ENCODE data around the gene TECPR2.

Gene TECPR2

GRCh38 chr14:102505000-102505619 lies 142.4 kb downstream of the TECPR2 start:
- Histone ChIP-seq H3K4me1 (ENCODE audit: control insufficient read depth in 2 of 2, insufficient read depth in 2 of 2, low read length in 2 of 2) (peaks cover 6 to 29% of the 10 kb centered on the region in 2 donors), H3K27ac (ENCODE audit: low read depth in 2 of 2, low read length in 2 of 2) (no peak overlapping the region), H3K4me3 (ENCODE audit: low read length in 2 of 2) (no peak overlapping the region), H3K27me3 (ENCODE audit: control insufficient read depth in 2 of 2, insufficient read depth in 2 of 2, low read length in 2 of 2) (no peaks in the 10 kb centered on the region), H3K9me3 (ENCODE audit: control insufficient read depth in 2 of 2, low read length in 2 of 2) (no peaks in the 10 kb centered on the region), H3K9ac (ENCODE audit: low read depth in 1 of 2, low read length in 2 of 2) (no peak overlapping the region), H3K36me3 (ENCODE audit: control insufficient read depth in 2 of 2, insufficient read depth in 2 of 2, low read length in 2 of 2) (peaks cover 8 to 20% of the 10 kb centered on the region in 2 donors)

DNA sequence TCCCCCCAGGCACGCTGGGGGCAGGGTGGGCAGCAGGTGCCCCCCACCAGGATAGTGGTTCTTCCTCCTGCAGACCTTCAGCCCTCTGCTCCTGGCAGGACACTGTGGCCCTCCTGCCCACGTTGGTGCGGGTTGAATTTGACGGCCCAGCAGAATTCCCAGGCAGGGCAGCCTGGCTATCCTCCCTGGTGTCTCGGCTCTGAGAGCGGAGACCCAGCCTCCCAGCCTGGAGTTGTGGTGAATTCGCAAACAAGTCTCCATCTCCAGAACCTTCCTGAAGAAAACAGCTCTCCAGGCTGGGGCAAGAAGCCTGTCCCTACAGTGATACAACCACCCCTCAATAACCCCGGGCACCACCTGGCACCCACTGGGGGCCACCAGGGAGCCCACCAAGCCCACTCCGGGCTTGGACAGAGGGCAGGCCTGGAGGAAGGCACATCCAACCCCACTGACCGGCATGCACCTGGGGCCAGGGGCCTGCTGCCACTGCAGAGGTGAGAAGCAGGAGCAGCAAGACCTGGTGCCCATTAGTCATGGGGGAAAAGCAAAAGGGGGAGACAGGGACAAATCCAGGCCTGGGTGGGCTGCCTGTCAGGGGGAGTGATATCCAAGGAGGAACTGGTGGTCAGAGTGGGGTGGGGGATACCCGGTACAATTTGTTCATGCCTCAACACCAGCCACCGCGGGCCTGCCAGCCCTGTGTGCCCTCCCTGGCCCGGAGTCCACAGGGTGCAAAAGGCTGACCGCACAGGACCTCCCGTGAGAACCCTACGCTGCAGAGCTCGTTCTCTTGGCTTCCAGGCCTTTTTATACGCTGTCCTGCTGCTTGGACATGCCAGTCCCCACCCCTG lies 143.3 kb downstream of the TECPR2 start:
- Histone ChIP-seq H3K9ac (ENCODE audit: low read depth in 1 of 2, low read length in 2 of 2) (peak overlapping the region in 1 of 2 donors; percentile 3), H3K4me1 (ENCODE audit: control insufficient read depth in 2 of 2, insufficient read depth in 2 of 2, low read length in 2 of 2) (peaks cover 15 to 37% of the 10 kb centered on the region in 2 donors)

GRCh38 chr14:102506626-102506925 lies 143.8 kb downstream of the TECPR2 start:
- H3K9ac ChIP-seq (ENCODE audit: low read depth in 1 of 2, low read length in 2 of 2): no peak overlapping the region
- H3K4me3 ChIP-seq (ENCODE audit: low read length in 2 of 2): no peak overlapping the region
- H3K27ac ChIP-seq (ENCODE audit: low read depth in 2 of 2, low read length in 2 of 2): no peak overlapping the region
- H3K36me3 ChIP-seq (ENCODE audit: control insufficient read depth in 2 of 2, insufficient read depth in 2 of 2, low read length in 2 of 2): peaks cover 8 to 20% of the 10 kb centered on the region in 2 donors
- no peaks in the 10 kb centered on the region for H3K9me3 ChIP-seq (ENCODE audit: control insufficient read depth in 2 of 2, low read length in 2 of 2)
- peaks cover 21 to 43% of the 10 kb centered on the region in 2 donors for H3K4me1 ChIP-seq (ENCODE audit: control insufficient read depth in 2 of 2, insufficient read depth in 2 of 2, low read length in 2 of 2)
- H3K27me3 ChIP-seq (ENCODE audit: control insufficient read depth in 2 of 2, insufficient read depth in 2 of 2, low read length in 2 of 2): no peaks in the 10 kb centered on the region

More for the DNA sequence above, 143.3 kb downstream of the TECPR2 start:
- Histone ChIP-seq H3K36me3 (ENCODE audit: control insufficient read depth in 2 of 2, insufficient read depth in 2 of 2, low read length in 2 of 2) (peaks cover 8 to 20% of the 10 kb centered on the region in 2 donors), H3K4me3 (ENCODE audit: low read length in 2 of 2) (no peak overlapping the region), H3K27me3 (ENCODE audit: control insufficient read depth in 2 of 2, insufficient read depth in 2 of 2, low read length in 2 of 2) (no peaks in the 10 kb centered on the region), H3K27ac (ENCODE audit: low read depth in 2 of 2, low read length in 2 of 2) (no peak overlapping the region), H3K9me3 (ENCODE audit: control insufficient read depth in 2 of 2, low read length in 2 of 2) (no peaks in the 10 kb centered on the region)

DNA sequence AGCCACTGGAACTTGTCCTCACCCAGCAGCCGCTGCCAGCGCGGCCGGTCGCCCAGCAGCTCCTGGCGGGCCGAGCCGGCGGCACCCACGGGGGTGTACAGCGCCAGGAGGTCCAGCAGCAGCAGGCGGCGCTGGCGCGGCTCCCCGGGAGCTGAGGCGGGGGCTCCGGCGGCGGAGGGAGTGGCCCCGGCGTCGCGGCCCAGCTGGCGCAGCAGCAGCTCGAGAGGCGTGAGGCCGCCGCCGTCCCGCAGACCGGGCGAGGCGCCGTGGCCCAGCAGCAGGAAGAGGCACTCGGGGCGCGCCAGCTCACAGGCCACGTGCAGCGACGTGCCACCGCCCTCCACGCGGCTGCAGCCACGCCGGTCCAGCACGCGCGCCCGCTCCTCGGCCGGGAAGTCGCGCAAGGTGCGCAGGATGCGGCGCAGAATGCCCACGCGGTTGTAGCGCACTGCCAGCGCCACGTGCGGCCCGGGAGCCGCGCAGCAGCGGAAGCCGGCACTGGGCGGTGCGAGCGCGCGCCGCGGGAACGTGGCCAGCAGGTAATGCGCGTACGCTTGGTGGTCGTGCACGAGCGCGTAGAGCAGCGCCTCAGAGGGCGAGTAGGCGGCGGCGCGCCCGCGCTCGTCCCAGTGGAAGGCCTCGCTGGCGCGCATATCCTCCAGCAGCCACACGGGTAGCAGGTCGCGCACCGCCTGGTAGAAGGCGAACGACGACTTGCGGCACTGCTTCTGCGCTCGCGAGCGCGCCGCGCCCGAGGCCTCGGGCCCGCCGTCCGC lies 144.5 kb downstream of the TECPR2 start:
- peaks cover 8 to 20% of the 10 kb centered on the region in 2 donors for H3K36me3 ChIP-seq (ENCODE audit: control insufficient read depth in 2 of 2, insufficient read depth in 2 of 2, low read length in 2 of 2)
- H3K9ac ChIP-seq (ENCODE audit: low read depth in 1 of 2, low read length in 2 of 2): no peak overlapping the region
- H3K27me3 ChIP-seq (ENCODE audit: control insufficient read depth in 2 of 2, insufficient read depth in 2 of 2, low read length in 2 of 2): no peaks in the 10 kb centered on the region
- no peak overlapping the region for H3K4me3 ChIP-seq (ENCODE audit: low read length in 2 of 2)
- peaks cover 27 to 50% of the 10 kb centered on the region in 2 donors for H3K4me1 ChIP-seq (ENCODE audit: control insufficient read depth in 2 of 2, insufficient read depth in 2 of 2, low read length in 2 of 2)
- no peak overlapping the region for H3K27ac ChIP-seq (ENCODE audit: low read depth in 2 of 2, low read length in 2 of 2)
- H3K9me3 ChIP-seq (ENCODE audit: control insufficient read depth in 2 of 2, low read length in 2 of 2): no peaks in the 10 kb centered on the region

DNA sequence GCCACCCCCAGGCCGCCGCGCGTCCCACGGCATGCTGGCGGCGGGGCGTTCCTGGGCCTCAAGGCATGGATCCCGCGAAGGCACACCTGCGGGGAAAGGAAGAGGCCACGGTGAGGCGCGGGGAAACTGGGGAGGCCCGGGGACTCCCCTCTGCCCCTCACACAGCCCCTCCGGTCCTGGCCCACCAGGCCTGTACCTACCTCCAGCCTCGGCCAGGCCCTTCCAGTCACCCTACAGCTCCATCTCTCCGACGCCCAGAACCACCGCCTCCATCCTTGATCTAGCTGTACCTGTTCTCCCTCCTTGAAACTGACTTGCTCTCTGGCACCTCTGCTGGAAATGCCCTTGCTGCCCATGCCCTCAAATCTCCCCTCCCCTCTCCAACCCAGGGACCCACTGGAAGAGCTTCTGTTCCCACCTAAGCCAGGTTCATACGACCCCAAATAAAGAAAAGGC lies 145.1 kb downstream of the TECPR2 start:
- Histone ChIP-seq H3K36me3 (ENCODE audit: control insufficient read depth in 2 of 2, insufficient read depth in 2 of 2, low read length in 2 of 2) (peaks cover 8 to 20% of the 10 kb centered on the region in 2 donors), H3K27me3 (ENCODE audit: control insufficient read depth in 2 of 2, insufficient read depth in 2 of 2, low read length in 2 of 2) (no peaks in the 10 kb centered on the region), H3K4me3 (ENCODE audit: low read length in 2 of 2) (peak overlapping the region; percentile 69 to 73), H3K4me1 (ENCODE audit: control insufficient read depth in 2 of 2, insufficient read depth in 2 of 2, low read length in 2 of 2) (peaks cover 32 to 52% of the 10 kb centered on the region in 2 donors), H3K9ac (ENCODE audit: low read depth in 1 of 2, low read length in 2 of 2) (peak overlapping the region; percentile 84 to 98), H3K9me3 (ENCODE audit: control insufficient read depth in 2 of 2, low read length in 2 of 2) (no peaks in the 10 kb centered on the region), H3K27ac (ENCODE audit: low read depth in 2 of 2, low read length in 2 of 2) (peak overlapping the region; percentile 97 to 98)

DNA sequence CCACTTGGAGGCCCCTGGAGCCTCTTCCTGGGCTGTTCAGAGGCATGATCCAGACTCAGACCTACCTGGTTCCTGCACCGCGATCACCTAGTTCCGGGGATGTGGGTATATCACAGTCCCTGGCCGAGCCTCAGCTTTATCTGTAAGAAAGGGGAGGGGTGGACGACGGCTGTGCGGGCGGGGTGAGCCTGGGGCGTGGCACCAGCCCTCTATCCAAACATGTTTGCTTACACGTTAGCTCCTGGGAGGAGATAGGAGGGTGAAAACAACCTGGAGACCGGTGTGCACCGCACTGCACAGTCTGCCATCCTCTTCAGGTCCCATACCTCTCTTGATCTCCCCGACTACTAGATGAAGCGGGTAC lies 145.7 kb downstream of the TECPR2 start:
- Histone ChIP-seq H3K27me3 (ENCODE audit: control insufficient read depth in 2 of 2, insufficient read depth in 2 of 2, low read length in 2 of 2) (no peaks in the 10 kb centered on the region), H3K9me3 (ENCODE audit: control insufficient read depth in 2 of 2, low read length in 2 of 2) (no peaks in the 10 kb centered on the region), H3K36me3 (ENCODE audit: control insufficient read depth in 2 of 2, insufficient read depth in 2 of 2, low read length in 2 of 2) (peaks cover 8 to 20% of the 10 kb centered on the region in 2 donors), H3K4me1 (ENCODE audit: control insufficient read depth in 2 of 2, insufficient read depth in 2 of 2, low read length in 2 of 2) (peaks cover 32 to 52% of the 10 kb centered on the region in 2 donors), H3K27ac (ENCODE audit: low read depth in 2 of 2, low read length in 2 of 2) (peak overlapping the region; percentile 97 to 98), H3K4me3 (ENCODE audit: low read length in 2 of 2) (peak overlapping the region; percentile 69 to 73), H3K9ac (ENCODE audit: low read depth in 1 of 2, low read length in 2 of 2) (peak overlapping the region; percentile 84 to 98)

DNA sequence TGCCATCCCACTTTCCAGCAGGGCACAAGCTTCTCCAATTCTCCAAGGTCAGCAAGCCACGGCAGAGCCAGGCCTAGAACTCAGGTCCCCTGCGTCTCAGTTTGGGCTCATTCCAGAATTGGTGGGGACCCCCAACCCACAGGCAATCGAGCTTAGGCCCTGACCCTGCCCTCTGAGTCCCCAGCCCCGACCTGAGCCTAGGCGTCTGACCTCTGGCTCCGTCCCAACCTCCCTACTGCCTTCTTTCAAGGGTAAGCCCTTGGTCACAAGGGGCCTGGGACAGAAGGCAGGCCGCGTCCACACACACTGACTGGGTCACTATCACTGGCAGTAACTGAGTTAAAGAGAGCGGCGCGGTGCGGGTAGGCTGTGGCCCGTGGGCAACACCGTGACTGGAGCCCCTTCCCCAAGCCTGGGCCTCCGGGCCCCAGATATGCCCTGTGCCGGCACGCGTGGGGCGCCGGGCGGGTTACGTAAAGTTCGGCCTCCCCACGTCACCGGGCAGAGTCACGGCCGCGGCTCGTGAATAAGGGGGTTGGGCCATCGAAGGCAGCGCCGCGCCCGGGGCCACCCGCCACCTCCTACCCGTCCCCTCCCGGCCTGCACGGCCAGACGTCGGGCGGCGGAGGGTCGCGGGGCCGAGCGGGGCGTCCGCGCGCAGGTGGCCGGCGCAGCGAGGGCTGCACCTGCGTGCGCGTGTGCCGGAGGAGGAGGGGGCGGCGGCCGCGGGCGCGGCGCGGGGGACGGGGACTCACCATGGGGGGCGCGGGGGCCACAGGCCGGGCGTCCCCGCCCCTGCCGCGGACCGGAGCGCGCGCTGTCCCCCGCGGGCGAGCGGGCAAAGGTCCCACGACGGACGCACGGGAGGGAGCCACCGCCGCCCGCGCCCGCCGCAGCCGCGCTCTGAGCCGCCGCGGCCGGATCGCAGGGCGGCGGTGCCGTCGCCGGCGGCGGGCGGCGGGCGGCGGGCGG lies 146.3 kb downstream of the TECPR2 start:
- peak overlapping the region; percentile 84 to 98 for H3K9ac ChIP-seq (ENCODE audit: low read depth in 1 of 2, low read length in 2 of 2)
- H3K4me1 ChIP-seq (ENCODE audit: control insufficient read depth in 2 of 2, insufficient read depth in 2 of 2, low read length in 2 of 2): peaks cover 32 to 52% of the 10 kb centered on the region in 2 donors
- H3K4me3 ChIP-seq (ENCODE audit: low read length in 2 of 2): peak overlapping the region; percentile 69 to 73
- peaks cover 8 to 20% of the 10 kb centered on the region in 2 donors for H3K36me3 ChIP-seq (ENCODE audit: control insufficient read depth in 2 of 2, insufficient read depth in 2 of 2, low read length in 2 of 2)
- H3K27ac ChIP-seq (ENCODE audit: low read depth in 2 of 2, low read length in 2 of 2): peak overlapping the region; percentile 97 to 98
- H3K27me3 ChIP-seq (ENCODE audit: control insufficient read depth in 2 of 2, insufficient read depth in 2 of 2, low read length in 2 of 2): no peaks in the 10 kb centered on the region
- no peaks in the 10 kb centered on the region for H3K9me3 ChIP-seq (ENCODE audit: control insufficient read depth in 2 of 2, low read length in 2 of 2)

GRCh38 chr14:102509746-102510615 lies 147.2 kb downstream of the TECPR2 start, which contains the start of gene ANKRD9:
Gene ANKRD9 (minus strand): TSS chr14:102509776. CDS start chr14:102507889, 1,887 bp downstream.
- Histone ChIP-seq H3K27ac (ENCODE audit: low read depth in 2 of 2, low read length in 2 of 2) (peak within 1 kb of the TSS; percentile 97 to 98), H3K27me3 (ENCODE audit: control insufficient read depth in 2 of 2, insufficient read depth in 2 of 2, low read length in 2 of 2) (no peaks in the 10 kb centered on the region), H3K36me3 (ENCODE audit: control insufficient read depth in 2 of 2, insufficient read depth in 2 of 2, low read length in 2 of 2) (peaks cover 8 to 20% of the 10 kb centered on the region in 2 donors), H3K4me1 (ENCODE audit: control insufficient read depth in 2 of 2, insufficient read depth in 2 of 2, low read length in 2 of 2) (peaks cover 32 to 49% of the 10 kb centered on the region in 2 donors), H3K4me3 (ENCODE audit: low read length in 2 of 2) (peak within 1 kb of the TSS; percentile 69 to 76), H3K9me3 (ENCODE audit: control insufficient read depth in 2 of 2, low read length in 2 of 2) (no peaks in the 10 kb centered on the region), H3K9ac (ENCODE audit: low read depth in 1 of 2, low read length in 2 of 2) (peak within 1 kb of the TSS; percentile 84 to 98)

Data from mucosa of rectum (tissue), 2 donors.